ENCODE results near the gene TMEM95.
"Not testable (repeated sequence)": the region's sequence is repeated elsewhere in the genome, so short reads cannot be mapped to it uniquely, and the experiment has no call there.

TMEM95 gene

GRCh38 chr17:7323731-7324437 is 31.1 kb upstream of the TMEM95 start:
- no peak for DNase-seq (ENCODE audit: low read depth)

GRCh38 chr17:7324438-7324779 is 30.5 kb upstream of the TMEM95 start:
- DNase-seq (ENCODE audit: low read depth) = no peak

GRCh38 chr17:7325031-7325528 is 29.9 kb upstream of the TMEM95 start:
- no peak for DNase-seq (ENCODE audit: low read depth)

GRCh38 chr17:7326186-7326585 is 28.8 kb upstream of the TMEM95 start:
- no peak for DNase-seq (ENCODE audit: low read depth)

GRCh38 chr17:7327056-7327455 is 27.9 kb upstream of the TMEM95 start:
- DNase-seq (ENCODE audit: low read depth) = no peak

- DNase-seq (ENCODE audit: low read depth) = no peak
Observed at GRCh38 chr17:7327501-7327900, 27.5 kb upstream of the TMEM95 start.

GRCh38 chr17:7328009-7328408 is 26.9 kb upstream of the TMEM95 start:
- DNase-seq (ENCODE audit: low read depth) = no peak

- no peak for DNase-seq (ENCODE audit: low read depth)
Observed at GRCh38 chr17:7328840-7329373, 26.0 kb upstream of the TMEM95 start, which contains the start of gene NEURL4. TSS of gene NEURL4 (minus strand) at chr17:7329335. CDS start at chr17:7329312, 23 bp downstream.

- peak; percentile 97 for DNase-seq (ENCODE audit: low read depth)
Observed at GRCh38 chr17:7329374-7329996, 25.5 kb upstream of the TMEM95 start.

- DNase-seq (ENCODE audit: low read depth) = no peak
Observed at GRCh38 chr17:7329997-7330637, 24.8 kb upstream of the TMEM95 start.

- DNase-seq (ENCODE audit: low read depth) = no peak
Observed at GRCh38 chr17:7330638-7331015, 24.3 kb upstream of the TMEM95 start.

- DNase-seq (ENCODE audit: low read depth) = no peak
Observed at GRCh38 chr17:7332111-7332510, 22.8 kb upstream of the TMEM95 start.

GRCh38 chr17:7332600-7333069 is 22.3 kb upstream of the TMEM95 start:
- not testable (repeated sequence) for DNase-seq (ENCODE audit: low read depth)

GRCh38 chr17:7334938-7335538 is 19.9 kb upstream of the TMEM95 start:
- DNase-seq (ENCODE audit: low read depth) = no peak

GRCh38 chr17:7335765-7336164 is 19.2 kb upstream of the TMEM95 start:
- DNase-seq (ENCODE audit: low read depth) = not testable (repeated sequence)

- no peak for DNase-seq (ENCODE audit: low read depth)
Observed at GRCh38 chr17:7336240-7337175, 18.4 kb upstream of the TMEM95 start, which contains the start of gene ACAP1. TSS of gene ACAP1 (plus strand) at chr17:7336529. CDS start at chr17:7336735, 206 bp downstream.

GRCh38 chr17:7337600-7337999 is 17.4 kb upstream of the TMEM95 start:
- not testable (repeated sequence) for DNase-seq (ENCODE audit: low read depth)

GRCh38 chr17:7340179-7340578 is 14.8 kb upstream of the TMEM95 start:
- no peak for DNase-seq (ENCODE audit: low read depth)

- no peak for DNase-seq (ENCODE audit: low read depth)
Observed at GRCh38 chr17:7341842-7342241, 13.1 kb upstream of the TMEM95 start.

GRCh38 chr17:7343250-7343649 is 11.7 kb upstream of the TMEM95 start:
- no peak for DNase-seq (ENCODE audit: low read depth)
